Heart right ventricle (tissue), 16 donors: ENCODE measurements around the gene ZNF302. TPM values are rescaled to one million over a fixed set of nuclear protein-coding genes. Genes with fewer than 3 reads are reported as not detected.

Experiments
- ATAC-seq, 8 donors: fragments of 200-7000 bp; cut with Tn5 transposase; one replicate each; pipeline ENCODE4 v1.9.1; 2020; ENCODE audit warnings: mild to moderate bottlenecking in 8 of 8, moderate library complexity in 8 of 8, moderate number of reproducible peaks in 1 of 8
- DNase-seq, 2 donors: peaks; one replicate each; pipeline ENCODE4 v3.0.0-alpha.2; 2020
- H3K27ac ChIP-seq, 10 donors: fragments of 200-600 bp; sonication (generic) in 2 of 10; one replicate each; pipeline versions ENCODE4 v1.5.0 to v1.8.0; 2020 to 2022; ENCODE audit warnings: mild to moderate bottlenecking in 3 of 10
- H3K27me3 ChIP-seq, 7 donors: fragments of 200-600 bp; one replicate each; pipeline ENCODE4 v1.8.0; 2021 to 2022; ENCODE audit warnings: mild to moderate bottlenecking in 2 of 7
- H3K36me3 ChIP-seq, 9 donors: fragments of 200-600 bp; sonication (generic) in 1 of 9; one replicate each; pipeline versions ENCODE4 v1.5.0 to v1.8.0; 2020 to 2022; ENCODE audit warnings: mild to moderate bottlenecking in 2 of 9
- H3K4me1 ChIP-seq, 9 donors: fragments of 200-600 bp; sonication (generic) in 1 of 9; one replicate each; pipeline versions ENCODE4 v1.5.0 to v1.8.0; 2020 to 2022; ENCODE audit warnings: mild to moderate bottlenecking in 4 of 9
- H3K4me3 ChIP-seq, 10 donors: fragments of 200-600 bp; sonication (generic) in 2 of 10; one replicate each; pipeline versions ENCODE4 v1.5.0 to v1.8.0; 2020 to 2022; ENCODE audit warnings: mild to moderate bottlenecking in 7 of 10, moderate library complexity in 2 of 10
- H3K9me3 ChIP-seq, 11 donors: fragments of 200-600 bp in 10 of 11; sonication (generic) in 2 of 11; one replicate each; pipeline versions ENCODE4 v1.5.0 to v1.8.0; 2013 to 2022; ENCODE audit warnings: mild to moderate bottlenecking in 2 of 11, control low read depth in 1 of 11, moderate library complexity in 1 of 11
- CTCF ChIP-seq, 9 donors: fragments of 200-600 bp; sonication (generic) in 2 of 9; IDR thresholded peaks; one replicate each; pipeline versions ENCODE4 v1.5.0 to v1.8.0; 2021 to 2022; ENCODE audit warnings: antibody characterized with exemption in 9 of 9, mild to moderate bottlenecking in 5 of 9, moderate library complexity in 1 of 9
- WGBS, 2 donors: extraction: QIAGEN DNeasy Blood & Tissue Kit; methylation state at CpG; one replicate each; pipeline ENCODE4 v1.1.7; 2013; ENCODE audit warnings: inconsistent platforms in 1 of 2; 5-methylcytosine and 5-hydroxymethylcytosine counted together
- intact Hi-C, 10 donors: fragments of 100-400 bp; cut with DNase I; formaldehyde crosslinking; loops; one replicate each; pipeline versions ENCODE4 v1.11.1 to v1.14.2; 2022
- polyA plus RNA-seq, 2 donors: library from polyadenylated mRNA; stranded (reverse); fragments of 200-250 nt; gene quantifications; one replicate each; pipeline ENCODE4 v1.2.3, GENCODE V29; 2013
- total RNA-seq, 10 donors: library from RNA; stranded (reverse); fragmentation: NEBNext Ultra II Directional in 3 of 10; extraction: Animal tissue kit (Norgen Biotek cat#: 25700) in 3 of 10; gene quantifications; one replicate each; pipeline versions ENCODE4 v1.2.1 to v1.2.4, GENCODE V29; 2021 to 2023
- donor health status: Arrhythmogenic right ventricular cardiomyopathy.
- donor health status: ischemic (EF 13 %, LVEDD 7.1; RV severe dilation, severe dysfunction).
- donor health status: healthy with polysubstance abuse.
- donor health status: DM: no; HTN: yes; CAD: no.
- donor health status: DM: no; HTN: no; CAD: no.
- donor health status: ischemic (EF 25% LVEDD 6.9; RV normal size, moderate dysfunction).
- donor health status: ischemic (EF 25% LVEDD 5.7; RV mildly dilated, moderate dysfunction).
- donor health status: healthy.
- donor health status: DM: yes; HTN: yes; CAD: no.
- donor health status: Ischemic cardiomyopathy.
- donor health status: ischemic (EF 35%, LVEDD 5.7; RV mildly dilated, moderate dysfunction).
- donor health status: nonischemic (EF 11% LVEDD 7.7; RV severe dilation, severe dysfunction).
- donor health status: DM: yes; HTN: yes; CAD: no.
- donor health status: PGD.
- donor health status: ischemic (EF 29% LVEDD 5.4; RV normal size, mild dysfunction).
- donor health status: nonischemic (EF 23%, LVEDD 6.1; RV moderate dilation, normal function).

ZNF302 gene
- total and polyA plus RNA-seq, 12 donors: 20.4 to 42.5 (median 32.6) TPM

GRCh38 chr19:34692549-34692948 lies 15.1 kb downstream of the ZNF302 start:
- WGBS, 2 donors: 35 to 64% methylated on average over 2 of the region's 2 CpGs
- H3K36me3 ChIP-seq: no peaks in the 10 kb centered on the region
- no peaks in the 10 kb centered on the region for H3K27me3 ChIP-seq
- H3K27ac ChIP-seq: no peak overlapping the region
- no peak overlapping the region for H3K4me3 ChIP-seq
- DNase-seq (no peak), ATAC-seq (peak in 1 of 8 donors; percentile 62)
- no peaks in the 10 kb centered on the region for H3K4me1 ChIP-seq
- intact Hi-C loops: no loop called here
- no peak for TF ChIP-seq CTCF (IDR thresholded peaks at IDR 0.05)
- peaks cover 0 to 14% (median 0%) of the 10 kb centered on the region in 11 donors for H3K9me3 ChIP-seq

GRCh38 chr19:34707661-34708060 lies 30.2 kb downstream of the ZNF302 start:
- no peak for TF ChIP-seq CTCF (IDR thresholded peaks at IDR 0.05)
- peaks cover 0 to 4% (median 0%) of the 10 kb centered on the region in 7 donors for H3K27me3 ChIP-seq
- intact Hi-C loops: no loop called here
- 72 to 74% methylated on average over 2 of the region's 2 CpGs for WGBS, 2 donors
- H3K36me3 ChIP-seq: no peaks in the 10 kb centered on the region
- ATAC-seq (no peak), DNase-seq (no peak)
- H3K27ac ChIP-seq: no peak overlapping the region
- peaks cover 0 to 15% (median 0%) of the 10 kb centered on the region in 11 donors for H3K9me3 ChIP-seq
- H3K4me3 ChIP-seq: no peak overlapping the region
- H3K4me1 ChIP-seq: peaks cover 0 to 4% (median 0%) of the 10 kb centered on the region in 9 donors

- 64 to 69% methylated on average over 6 of the region's 6 CpGs for WGBS, 2 donors
- TF ChIP-seq CTCF (IDR thresholded peaks at IDR 0.05): no peak
- intact Hi-C loops: loop anchor here (1.0 to 10.0 kb wide), 7 partner anchors 73 to 211 kb away; no protein-coding TSS in a partner anchor
- Histone ChIP-seq H3K36me3 (no peaks in the 10 kb centered on the region), H3K4me3 (no peak overlapping the region), H3K27ac (no peak overlapping the region), H3K9me3 (peaks cover 0 to 36% (median 0%) of the 10 kb centered on the region in 11 donors), H3K4me1 (peaks cover 0 to 6% (median 0%) of the 10 kb centered on the region in 9 donors), H3K27me3 (peaks cover 0 to 9% (median 0%) of the 10 kb centered on the region in 7 donors)
- DNase-seq (no peak), ATAC-seq (no peak)
Measured at GRCh38 chr19:34711890-34712289, 34.4 kb downstream of the ZNF302 start.

- no peak overlapping the region for H3K27ac ChIP-seq
- no peak overlapping the region for H3K4me3 ChIP-seq
- peaks cover 0 to 9% (median 0%) of the 10 kb centered on the region in 7 donors for H3K27me3 ChIP-seq
- intact Hi-C loops: loop anchor here (1.0 to 10.0 kb wide), 8 partner anchors 72 to 212 kb away; no protein-coding TSS in a partner anchor
- peaks cover 0 to 6% (median 0%) of the 10 kb centered on the region in 9 donors for H3K4me1 ChIP-seq
- DNase-seq (peak in 1 of 2 donors; percentile 76), ATAC-seq (peak; percentile 68 to 82 (median 74))
- H3K36me3 ChIP-seq: no peaks in the 10 kb centered on the region
- WGBS, 2 donors: 34% methylated on average over 11 of the region's 11 CpGs
- H3K9me3 ChIP-seq: peaks cover 0 to 32% (median 0%) of the 10 kb centered on the region in 11 donors
- TF ChIP-seq CTCF (IDR thresholded peaks at IDR 0.05): peak; percentile 76 to 87 (median 85)
Measured at GRCh38 chr19:34712395-34713261, 35.1 kb downstream of the ZNF302 start.
